Stimulated activated CD8-positive, alpha-beta memory T cell treated with anti-CD3 and anti-CD28 coated beads, Interleukin-12 subunit alpha, Interleukin-12 subunit beta, amount 100 ng/mL, for 24 hours (primary cell): ENCODE data around the gene SPI1.

Source experiments
- DNase-seq: peaks from one replicate; pipeline ENCODE4 v3.0.0-alpha.2; 2020; ENCODE audit errors: extremely low read depth

The SPI1 gene

GRCh38 chr11:47358731-47359051 is 19.7 kb downstream of the SPI1 start:
- no peak for DNase-seq

GRCh38 chr11:47357985-47358730 is 20.2 kb downstream of the SPI1 start:
- no peak for DNase-seq

- DNase-seq, result no peak
These were observed 21.4 kb downstream of the SPI1 start for GRCh38 chr11:47356998-47357329.

GRCh38 chr11:47356129-47356997 is 22.0 kb downstream of the SPI1 start:
- DNase-seq, result no peak

DNA sequence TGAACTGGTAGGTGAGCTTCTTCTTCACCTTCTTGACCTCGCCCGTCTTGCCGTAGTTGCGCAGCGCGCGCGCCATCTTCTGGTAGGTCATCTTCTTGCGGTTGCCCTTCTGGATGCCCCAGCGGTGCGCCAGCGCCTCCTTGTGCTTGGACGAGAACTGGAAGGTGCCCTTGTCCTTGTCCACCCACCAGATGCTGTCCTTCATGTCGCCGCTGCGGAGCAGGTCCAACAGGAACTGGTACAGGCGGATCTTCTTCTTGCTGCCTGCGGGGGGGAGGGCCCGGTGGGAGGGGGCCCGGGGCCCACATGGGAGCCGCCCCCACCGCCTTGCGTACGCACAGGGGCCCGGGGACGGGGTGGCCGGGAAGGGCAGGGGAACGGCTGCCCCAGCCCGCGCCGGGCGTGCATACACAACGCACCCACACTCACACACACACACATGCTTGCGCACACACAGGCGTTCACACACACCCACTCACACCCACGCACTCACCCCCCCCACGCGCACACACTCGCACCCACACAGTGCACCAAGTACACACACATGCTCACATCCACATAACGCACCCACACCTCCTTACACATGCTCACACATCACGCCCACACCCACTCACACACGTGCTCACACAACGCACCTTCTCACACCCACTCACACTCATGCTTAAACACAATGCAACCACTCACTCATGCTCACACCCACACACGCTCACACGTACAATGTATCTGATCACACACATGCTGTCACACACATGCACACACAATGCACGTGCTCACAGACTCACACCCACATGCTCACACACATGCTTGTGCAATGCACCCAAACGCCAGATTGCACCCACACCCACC is 22.8 kb downstream of the SPI1 start:
- no peak for DNase-seq

DNA sequence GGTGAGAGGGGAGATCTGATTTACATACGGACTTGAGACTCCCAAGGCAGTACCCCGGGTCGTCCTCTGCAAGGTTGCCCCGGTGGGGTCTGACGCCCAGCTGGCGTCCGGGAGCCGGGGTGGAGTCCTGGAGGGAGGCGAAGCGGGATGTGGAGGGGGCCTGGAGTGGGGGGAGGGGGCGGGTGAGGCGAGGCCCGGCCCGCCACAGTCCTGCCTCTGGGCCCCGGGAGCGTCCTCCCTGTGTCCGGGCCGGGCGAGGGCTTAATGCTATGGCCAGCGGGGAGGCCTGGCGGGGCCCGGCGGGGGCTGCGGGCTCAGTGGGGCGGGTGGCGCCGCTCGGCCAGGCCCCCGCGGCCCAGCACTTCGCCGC is 23.4 kb downstream of the SPI1 start:
- DNase-seq, result no peak

DNA sequence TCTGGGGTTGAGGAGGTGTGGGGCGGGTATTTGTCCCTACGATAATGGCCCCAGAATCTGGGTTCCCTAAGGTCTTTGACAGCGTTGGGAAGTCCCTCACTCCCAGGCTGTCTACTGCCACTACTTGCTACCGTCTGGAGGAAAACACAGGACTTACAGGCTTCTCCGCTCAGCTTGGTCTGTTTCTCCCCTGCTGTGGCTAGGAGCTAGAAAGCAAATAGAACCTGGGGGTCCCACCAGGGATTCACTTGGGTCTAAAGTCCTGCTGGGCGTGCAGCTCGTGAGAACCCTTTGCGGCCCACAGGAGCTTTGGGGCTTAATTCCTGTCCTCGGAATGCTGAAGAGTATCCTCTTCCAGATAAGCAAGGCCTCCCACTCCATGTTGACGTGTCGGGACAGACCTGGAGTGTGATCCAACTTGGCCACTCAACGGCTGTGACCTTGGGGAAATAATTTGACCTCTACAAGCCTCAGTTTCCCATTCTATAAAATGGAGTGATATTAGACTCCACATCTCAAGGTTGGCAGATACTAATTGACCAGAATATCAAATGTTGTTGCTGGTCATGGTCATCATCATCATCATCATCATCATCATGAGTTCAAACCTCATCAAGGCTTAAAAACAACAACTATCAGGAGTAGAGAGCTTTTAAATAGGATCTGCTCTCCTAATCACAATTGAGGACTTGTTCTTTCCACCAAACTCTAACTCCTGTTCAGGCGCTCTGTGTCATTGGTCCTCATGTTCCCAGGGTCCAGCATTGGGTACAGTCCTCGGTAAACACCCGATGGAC is 24.2 kb downstream of the SPI1 start:
- DNase-seq, result no peak

GRCh38 chr11:47352556-47352955 is 25.8 kb downstream of the SPI1 start, which contains the start of gene MYBPC3:
Gene MYBPC3 (minus strand): TSS chr11:47352702. CDS start chr11:47352647, 55 bp downstream.
- DNase-seq, result no peak

DNA sequence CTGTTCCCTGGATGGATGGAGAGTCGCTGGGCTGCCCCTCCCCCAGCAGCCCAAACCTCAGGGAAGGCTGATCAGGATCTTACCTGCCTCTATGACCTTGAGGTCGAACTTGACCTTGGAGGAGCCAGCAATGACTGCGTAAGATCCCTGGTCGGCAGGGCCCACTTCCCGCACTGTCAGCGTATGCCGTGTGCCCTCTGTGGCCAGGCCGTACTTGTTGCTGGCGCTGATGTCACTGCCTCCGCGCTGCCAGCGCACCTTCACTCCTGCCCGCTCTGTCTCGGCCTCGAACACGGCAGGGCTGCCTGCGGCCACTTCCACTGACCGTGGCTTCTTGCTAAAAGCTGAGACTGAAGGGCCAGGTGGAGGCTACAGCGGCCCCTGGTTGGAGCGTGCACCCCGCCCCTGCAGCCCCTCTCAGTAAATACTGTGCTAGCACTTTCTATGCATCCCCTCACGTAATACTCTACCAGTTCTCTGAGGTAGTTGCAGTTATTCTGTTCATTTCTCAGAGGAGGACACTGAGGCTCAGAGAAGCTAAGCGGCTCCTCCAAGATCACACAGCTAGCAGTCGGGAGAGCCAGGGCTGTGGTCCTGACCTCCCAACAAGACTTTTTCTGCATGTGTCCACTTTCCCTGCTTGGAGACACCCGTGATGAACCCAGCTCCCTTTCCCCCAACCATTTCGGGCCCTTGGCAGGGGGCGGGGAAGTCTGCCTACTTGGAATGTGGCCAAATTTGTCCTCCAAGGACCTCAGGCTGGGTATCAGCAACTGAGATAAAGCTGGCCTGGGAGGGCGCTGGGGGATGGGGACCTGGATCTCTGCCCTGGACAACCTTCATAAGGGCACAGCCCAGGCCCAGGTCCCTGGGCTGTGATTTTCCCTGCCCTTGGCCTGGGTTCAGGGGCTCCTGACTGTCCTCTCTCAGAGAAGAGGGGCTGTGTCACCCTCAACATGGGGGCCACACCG is 26.9 kb downstream of the SPI1 start:
- DNase-seq, result no peak

GRCh38 chr11:47350315-47350714 is 28.0 kb downstream of the SPI1 start:
- DNase-seq, result no peak

GRCh38 chr11:47349521-47350095 is 28.7 kb downstream of the SPI1 start:
- no peak for DNase-seq

GRCh38 chr11:47348859-47349258 is 29.5 kb downstream of the SPI1 start:
- no peak for DNase-seq

DNA sequence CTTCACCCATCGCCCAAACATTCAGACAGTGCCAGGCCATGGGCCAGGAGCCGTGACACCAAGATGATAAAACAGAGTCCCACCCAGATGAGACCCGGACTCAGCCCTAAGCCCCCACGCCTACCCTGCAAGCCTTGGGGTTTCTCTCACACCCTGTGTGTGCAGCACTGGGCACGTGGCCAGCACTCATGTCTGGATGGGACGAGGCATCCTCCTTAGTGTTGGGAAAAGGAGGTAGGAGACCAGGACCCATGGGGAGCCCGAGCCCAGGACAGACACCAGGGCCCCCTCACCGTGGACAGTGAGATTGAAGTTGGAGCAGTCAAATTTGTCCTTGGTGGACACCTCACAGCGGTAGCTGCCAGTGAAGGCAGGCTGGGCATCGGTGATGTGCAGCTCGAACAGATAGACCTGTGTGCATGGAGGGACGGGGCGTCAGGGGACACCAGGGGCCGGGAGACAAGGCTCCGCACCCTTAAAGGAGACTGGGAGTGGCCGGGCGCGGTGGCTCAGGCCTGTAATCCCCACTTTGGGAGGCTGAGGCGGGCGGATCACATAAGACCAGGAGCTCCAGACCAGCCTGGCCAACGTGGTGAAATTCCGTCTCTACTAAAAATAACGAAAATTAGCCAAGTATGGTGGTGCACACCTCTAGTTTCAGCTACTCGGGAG is 30.1 kb downstream of the SPI1 start:
- no peak for DNase-seq

DNA sequence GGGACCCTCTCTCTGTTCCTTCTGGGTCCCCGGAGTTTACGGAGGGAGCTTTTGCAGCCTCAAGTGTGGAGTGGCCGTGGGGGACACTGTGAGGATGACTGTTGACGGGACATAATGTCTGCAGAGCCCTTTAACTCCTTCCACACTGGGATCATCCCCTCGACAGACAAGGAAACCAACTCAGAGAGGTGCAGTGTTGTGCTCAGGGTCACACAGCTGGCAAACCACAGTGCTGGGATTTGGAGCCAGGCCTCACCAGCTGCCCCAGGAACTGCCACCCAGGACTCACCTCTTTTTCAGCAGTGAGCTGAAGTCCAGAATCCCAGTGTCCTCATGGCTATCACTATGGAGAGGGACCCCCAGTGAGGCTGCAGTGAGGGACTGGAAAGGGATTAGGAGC is 31.2 kb downstream of the SPI1 start:
- DNase-seq, result no peak

- no peak for DNase-seq
These were observed 32.3 kb downstream of the SPI1 start for GRCh38 chr11:47345890-47346563.

GRCh38 chr11:47342854-47343253 is 35.5 kb downstream of the SPI1 start:
- DNase-seq, result no peak

GRCh38 chr11:47342036-47342803 is 36.1 kb downstream of the SPI1 start:
- DNase-seq, result no peak
